Hindlimb muscle (tissue), 1 donor: ENCODE measurements around the gene RAP1GAP. TPM values are rescaled to one million over a fixed set of nuclear protein-coding genes. Genes with fewer than 3 reads are reported as not detected.

Experiments used
- DNase-seq: peaks from one replicate; pipeline ENCODE4 v3.0.0-alpha.2; 2013
- polyA plus RNA-seq: library from polyadenylated mRNA; unstranded; fragments of 120-200 nt; gene quantifications from one replicate; pipeline ENCODE4 v1.2.1, GENCODE V29; 2013; ENCODE audit not compliant: insufficient read length

The RAP1GAP gene
- polyA plus RNA-seq, 1 donor, result 1.4 TPM

- no peak for DNase-seq
Measured at GRCh38 chr1:21624571-21625389, 44.4 kb downstream of the RAP1GAP start.

DNA sequence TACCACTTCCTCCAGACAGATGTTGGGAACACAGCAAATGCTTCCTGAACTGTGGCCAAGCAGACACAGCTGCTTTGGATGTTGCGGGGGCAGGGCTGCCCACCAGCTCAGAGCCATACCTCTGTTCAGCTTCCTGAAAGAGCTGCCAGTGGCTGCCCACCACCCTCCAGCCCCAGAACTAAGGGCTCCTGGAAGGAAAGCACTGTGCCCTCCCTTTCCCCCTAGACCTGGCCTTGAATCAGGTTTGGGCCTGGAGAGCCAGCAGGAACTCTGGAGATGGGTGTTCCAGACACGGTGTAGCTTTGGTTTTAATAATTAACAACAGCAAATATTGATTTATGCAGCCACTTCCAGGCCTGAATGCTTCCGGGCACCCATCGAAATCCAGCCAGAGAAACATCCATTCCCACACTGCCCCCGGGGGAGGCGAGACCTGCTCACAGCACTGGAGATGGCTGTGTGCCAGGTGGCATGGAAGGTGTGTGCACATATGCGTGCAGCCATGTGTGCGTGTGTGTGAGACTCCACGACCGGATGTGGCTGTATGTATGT, 45.7 kb downstream of the RAP1GAP start:
- no peak for DNase-seq

DNA sequence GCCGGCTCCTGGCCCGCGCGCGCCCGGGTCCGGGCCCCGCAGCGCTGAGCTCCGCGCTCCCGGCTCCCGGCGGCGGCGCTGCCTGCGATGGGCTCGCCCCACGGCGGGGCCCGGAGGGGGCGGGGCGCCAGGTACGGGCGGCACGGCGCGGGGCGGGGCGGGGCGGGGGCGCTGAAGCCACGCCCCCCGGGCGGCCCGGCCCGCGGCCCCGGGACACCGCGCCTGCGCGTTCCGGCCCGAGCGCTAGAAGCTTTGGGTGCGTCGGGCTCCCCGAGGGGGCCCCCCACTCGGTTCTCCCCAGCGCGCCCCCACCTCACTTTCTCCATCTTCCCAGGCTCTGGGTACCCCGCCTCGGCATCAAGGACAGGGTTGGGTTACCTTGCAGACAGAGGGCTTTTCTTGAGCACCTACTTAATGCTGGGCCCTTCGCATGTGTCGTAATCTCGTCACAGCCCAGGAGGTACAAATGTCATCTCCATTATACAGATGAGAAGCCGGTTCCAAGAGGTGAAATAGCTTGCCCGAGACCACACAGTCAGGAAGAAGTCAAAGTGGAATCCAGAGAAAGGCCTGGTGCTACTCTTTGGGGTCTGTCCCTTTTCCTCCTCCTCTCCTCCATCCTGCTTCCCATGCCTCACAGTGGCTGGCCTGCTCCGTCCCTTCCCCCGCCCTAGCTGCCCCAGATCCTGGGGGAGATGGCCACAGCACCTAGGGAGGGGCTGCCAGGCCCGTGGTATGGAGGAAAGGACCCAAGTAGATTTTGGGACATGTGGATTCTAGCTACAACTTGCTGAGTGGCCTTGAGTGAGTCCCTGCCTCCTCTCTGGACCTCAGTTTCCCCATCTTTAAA, 46.5 kb downstream of the RAP1GAP start:
- DNase-seq, result no peak

GRCh38 chr1:21621761-21622436, 47.3 kb downstream of the RAP1GAP start:
- no peak for DNase-seq

GRCh38 chr1:21621051-21621450, 48.1 kb downstream of the RAP1GAP start:
- DNase-seq, result no peak

DNA sequence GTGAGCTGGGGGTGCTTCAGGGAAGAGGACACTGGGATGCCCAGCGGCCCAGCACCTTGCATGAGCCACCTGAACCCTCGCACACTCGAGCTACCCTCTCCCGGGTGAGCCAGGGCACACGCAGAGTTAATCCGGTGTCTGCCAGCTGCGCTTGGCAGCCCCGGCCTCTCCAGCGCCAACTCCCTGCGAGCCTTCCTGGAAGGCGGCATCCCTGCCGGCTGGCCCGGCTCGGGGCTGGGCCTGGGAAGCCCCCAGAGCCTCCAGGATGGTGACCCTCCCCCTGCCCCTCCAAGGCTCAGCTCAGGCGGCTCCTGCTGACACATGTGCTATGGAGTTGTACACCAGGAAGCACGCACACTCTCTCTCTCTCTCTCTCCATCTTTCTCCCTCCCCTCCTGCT, 48.7 kb downstream of the RAP1GAP start:
- DNase-seq, result peak; percentile 56

DNA sequence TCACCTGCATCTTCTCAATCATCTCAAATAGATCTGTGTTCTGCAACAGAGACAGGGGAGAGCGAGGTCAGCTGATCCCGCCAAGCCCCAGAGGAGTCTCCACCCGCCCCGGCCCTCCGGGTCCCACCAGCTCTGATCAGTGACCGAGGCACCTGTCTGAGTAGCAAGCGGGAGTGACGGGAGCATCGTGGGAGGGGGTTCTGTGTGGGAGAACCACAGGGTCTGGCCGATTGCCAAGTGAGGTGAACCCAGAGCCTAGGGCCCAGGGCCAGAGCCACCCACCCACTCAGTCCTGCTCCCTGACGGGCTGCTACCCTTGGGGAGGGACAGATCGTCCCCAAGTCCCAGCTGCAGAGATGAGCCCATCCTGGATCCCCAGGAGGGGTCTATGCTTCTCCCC, 49.1 kb downstream of the RAP1GAP start:
- DNase-seq, result no peak

DNA sequence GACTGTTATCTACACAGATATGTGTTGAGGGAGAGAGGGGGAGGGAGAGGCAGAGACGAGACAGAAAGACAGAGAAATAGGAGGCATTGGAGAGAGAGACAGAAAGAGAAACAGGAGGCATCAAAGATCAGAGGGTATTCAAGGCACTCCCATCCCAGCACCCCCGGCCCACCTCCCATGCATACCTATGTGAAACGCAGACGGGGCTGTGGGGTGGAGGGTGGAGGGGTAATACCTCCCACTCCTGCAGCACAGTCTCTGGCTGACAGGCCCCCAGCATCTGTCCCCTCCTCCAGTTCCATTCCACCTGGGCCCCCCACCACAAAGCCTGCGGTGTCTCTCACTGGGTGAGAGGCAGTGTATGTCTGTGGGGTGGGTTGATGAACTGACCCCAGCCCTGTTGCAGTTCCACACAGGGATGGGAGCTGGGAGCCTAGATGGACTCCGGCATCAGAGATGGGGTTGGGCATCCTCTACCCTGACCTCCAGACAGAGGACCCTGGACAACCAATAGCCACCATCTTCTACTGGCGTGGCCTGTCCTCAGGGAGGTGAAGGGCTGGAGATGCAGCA, 49.7 kb downstream of the RAP1GAP start:
- no peak for DNase-seq

GRCh38 chr1:21618561-21619374, 50.4 kb downstream of the RAP1GAP start:
- no peak for DNase-seq

DNA sequence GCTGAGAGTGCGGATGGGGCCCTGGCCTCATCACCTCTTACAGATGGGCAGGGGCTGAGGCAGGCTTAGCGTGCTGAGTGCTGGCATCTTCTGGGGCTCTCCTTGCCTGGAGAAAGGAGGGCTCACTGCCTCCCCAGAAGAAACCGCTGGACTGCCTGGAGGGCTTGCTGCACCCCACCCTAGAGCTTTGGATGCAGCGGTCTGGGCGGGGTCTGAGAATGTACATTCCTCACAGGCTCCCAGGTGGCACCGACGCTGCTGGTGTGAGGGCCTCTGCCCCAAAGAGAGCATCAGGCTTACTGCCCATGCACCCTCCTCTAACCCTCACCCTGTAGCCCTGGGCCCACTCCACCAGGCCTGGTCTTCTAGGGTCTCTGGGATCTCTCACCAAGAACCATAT, 51.1 kb downstream of the RAP1GAP start:
- DNase-seq, result no peak

DNA sequence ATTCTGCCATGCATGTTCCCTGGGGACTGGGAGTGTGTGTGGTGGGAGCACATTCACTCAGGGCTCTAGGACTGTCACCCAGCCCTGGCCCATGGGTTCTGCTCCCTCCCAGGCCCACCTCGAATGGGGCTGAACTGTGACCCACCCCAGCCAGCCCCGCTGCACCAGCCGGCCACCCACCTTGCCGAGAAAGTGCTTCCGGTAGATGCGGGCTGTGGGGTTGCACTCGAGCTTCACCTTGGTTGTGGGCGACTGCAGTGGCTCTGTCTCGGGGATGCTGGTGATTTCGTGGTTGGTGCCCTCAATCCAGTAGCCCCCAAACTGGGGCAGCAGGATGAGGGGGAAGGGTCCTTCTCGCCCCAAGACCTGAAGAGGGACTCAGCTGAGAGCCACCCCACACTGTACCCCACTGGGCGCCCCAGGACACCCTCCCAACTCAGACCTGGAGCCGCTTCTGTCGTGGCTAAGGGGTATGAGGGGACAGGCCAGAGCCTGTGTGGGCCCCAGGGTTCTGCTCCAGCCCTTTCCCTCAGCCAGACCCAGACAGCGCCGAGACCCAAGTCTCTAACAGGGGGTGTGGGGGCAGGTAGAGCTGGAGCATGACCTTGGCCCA, 51.9 kb downstream of the RAP1GAP start:
- DNase-seq, result no peak

DNA sequence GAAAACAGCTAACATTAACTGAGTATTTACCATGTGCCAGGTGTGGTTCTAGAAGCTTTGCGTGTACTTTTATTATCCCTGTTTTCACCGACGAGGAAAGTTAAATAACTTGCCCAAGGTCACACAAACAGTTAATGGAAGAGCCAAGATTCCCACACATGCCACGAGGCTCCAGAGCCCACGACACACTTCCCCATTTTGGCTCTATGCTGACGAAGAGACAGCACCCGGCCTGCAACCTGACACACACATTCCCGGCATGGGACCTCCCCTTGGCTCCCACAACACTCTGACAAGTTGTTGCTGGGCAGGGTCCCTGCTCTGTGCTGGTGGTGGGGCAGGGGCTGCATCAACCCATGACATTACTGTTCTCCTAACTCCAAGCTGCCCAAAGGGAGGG, 52.8 kb downstream of the RAP1GAP start:
- no peak for DNase-seq

- no peak for DNase-seq
Measured at GRCh38 chr1:21614419-21615115, 54.6 kb downstream of the RAP1GAP start.

DNA sequence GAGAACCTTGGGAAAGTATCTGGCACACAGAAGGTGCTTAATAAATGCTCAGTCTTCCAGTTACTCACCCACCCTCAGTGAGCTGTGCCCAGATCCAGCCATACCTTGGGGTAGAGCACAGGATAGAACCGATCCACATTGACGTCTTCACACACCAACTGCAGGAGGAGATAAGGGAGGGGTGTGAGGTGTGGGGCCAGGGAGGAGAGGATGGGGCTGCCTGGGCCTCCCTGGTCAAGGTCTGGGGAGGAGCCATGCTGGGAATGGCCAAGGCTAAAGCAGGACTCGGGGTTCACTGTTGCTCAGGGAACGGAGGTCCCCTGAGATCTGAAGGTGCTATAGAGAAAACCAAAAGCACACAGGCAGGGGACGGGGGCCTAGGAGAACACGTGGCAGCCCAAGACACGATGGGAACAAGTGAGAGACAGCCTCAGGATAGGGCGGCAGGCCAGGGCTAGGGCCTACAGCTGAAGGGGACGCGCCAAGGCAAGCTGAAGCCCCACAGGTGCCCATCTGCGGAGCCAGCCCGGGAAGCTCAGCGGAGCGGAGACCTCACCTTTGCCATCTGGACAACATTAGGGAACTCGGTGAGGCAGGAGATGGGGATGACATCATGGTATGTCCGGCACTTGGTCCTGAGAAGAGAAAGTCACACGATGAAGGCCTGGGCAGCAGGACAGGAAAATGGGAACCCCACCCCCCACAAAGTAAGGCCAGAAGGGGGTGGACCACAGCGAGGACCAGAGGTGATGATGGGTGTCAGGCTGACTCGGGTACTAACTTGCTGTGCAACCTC, 55.9 kb downstream of the RAP1GAP start:
- no peak for DNase-seq

DNA sequence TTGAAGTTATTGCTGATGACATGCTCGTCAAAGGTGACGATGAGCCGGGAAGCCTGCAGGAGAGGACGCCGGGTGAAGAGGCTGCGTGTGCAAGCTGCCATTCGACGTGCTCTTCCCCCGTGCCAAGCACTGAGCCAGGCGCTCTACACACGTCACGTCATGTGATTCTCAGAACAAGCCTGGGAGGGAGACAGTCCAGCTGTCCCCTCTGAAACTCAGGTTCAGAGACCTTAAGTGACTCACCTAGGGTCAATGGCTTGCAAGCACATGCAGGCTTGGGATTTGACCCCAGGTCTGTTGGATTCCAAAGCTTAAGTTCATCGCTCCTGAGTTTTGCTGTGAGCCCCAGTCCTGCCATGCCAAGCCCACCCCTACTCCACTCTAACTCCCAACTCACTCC, 57.1 kb downstream of the RAP1GAP start:
- DNase-seq, result no peak

- no peak for DNase-seq
Measured at GRCh38 chr1:21610989-21611785, 58.0 kb downstream of the RAP1GAP start.

GRCh38 chr1:21610027-21610426, 59.1 kb downstream of the RAP1GAP start:
- DNase-seq, result no peak

GRCh38 chr1:21608798-21609197, 60.4 kb downstream of the RAP1GAP start:
- no peak for DNase-seq
